Suppressor macrophage treated with lipopolysaccharide for 4 hours (primary cell): ENCODE results near the gene MKKS.
"Not testable (repeated sequence)": the region's sequence is repeated elsewhere in the genome, so short reads cannot be mapped to it uniquely, and the experiment has no call there.

Source experiments
- DNase-seq: peaks from one replicate; pipeline ENCODE4 v3.0.0-alpha.2; 2020

Gene MKKS

DNA sequence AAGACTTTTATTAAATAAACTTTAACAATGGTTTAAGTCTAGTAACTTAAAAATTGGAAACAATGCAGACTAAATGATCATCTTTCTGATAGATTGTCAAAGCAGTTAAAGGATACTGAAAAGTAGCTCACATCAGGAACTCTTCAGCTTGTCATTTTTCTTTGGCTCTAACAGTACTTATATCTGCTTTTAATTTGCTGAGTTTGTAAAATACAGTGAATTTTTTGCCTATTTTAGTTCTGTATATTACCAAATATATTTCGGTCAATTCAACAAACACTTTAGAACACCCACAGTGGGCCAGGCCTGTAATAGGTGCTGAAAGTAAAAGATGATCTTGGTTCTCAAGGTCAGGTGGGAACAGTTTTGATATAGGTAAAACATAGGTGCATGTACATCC, 22.3 kb downstream of the MKKS start:
- no peak for DNase-seq

DNA sequence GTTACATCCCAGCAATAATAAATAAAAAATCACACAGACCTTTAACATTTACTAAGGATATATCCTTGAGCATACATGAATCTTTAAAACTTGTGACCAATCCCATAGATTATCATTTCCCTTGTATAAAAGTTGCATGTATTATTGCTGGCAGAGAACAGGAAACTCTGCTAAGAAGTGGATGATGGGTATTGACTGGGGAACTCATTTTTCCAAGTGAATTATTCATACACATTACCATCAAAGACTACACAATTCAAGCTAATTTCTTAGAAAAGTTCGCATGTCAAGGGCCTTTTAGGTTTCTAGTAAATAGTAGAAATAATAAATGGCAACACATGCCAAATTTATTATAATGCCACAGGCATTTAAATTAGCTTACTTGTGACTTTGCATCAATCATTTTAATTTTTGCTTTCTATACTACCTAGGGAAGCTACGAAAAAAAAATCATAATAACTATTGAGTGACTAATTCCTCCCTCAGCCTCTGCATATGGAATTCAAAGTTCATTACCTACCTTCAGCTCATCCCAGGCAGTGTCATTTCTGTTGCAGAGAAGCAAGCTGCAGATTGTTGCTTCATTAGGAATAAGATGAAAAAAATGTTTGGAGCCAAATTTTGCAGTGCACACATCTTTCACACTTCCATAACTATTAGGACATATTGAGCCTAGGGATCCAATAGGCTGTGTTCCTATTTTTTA, 25.8 kb downstream of the MKKS start:
- DNase-seq, result no peak

DNA sequence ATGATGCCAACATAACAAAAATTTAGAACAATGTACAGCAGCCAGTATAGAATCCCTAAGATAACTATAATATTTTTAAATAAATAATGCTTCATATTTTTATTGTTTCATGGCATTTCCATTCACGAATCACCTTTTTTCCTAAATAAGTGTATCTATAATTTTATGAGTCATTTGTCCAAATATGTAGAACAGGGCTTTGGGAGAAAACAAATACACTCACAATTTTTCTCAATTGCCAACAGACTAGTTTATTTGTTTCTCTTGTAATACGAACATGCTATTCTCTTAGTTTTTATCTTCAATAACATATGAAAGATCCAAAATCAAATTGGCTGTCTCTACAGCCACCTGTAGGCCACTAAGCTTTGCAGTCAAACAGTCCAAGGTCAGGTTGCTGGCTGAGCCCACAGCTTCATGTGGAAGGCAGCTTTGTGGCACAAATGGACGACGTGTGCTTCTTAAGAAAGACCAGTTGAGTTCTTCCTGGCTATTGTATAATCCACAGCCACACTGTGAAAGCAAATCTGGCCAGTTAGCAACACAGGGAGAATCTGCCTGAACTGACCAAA, 29.0 kb downstream of the MKKS start:
- no peak for DNase-seq

DNA sequence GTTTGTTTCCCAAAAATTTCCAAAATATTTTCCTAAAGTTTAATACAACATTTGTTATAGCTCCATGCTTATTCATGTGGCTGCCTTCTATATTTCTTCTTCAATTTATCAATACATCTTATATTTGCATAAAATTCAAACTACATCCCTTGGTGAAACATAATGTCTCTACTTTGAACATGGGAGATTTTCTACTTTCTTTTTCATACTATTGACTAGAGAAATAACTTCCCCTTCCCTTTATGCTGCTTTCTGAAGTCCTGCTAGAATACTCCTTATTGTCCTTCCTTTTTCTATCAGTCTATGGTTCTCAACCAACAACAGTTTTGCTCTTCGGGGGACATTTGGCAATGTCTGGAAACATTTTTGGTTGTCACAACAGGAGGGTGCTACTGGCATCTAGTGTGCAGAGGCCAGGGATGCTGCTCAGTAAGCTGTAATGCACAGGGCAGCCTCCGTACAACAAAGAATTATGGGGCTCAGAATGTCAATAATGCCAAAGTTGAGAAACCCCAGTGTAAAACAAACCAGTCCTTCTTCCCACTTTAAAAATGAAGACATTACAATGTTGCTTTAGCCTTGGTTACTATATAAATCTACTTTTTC, 29.9 kb downstream of the MKKS start:
- DNase-seq, result peak; percentile 18

DNA sequence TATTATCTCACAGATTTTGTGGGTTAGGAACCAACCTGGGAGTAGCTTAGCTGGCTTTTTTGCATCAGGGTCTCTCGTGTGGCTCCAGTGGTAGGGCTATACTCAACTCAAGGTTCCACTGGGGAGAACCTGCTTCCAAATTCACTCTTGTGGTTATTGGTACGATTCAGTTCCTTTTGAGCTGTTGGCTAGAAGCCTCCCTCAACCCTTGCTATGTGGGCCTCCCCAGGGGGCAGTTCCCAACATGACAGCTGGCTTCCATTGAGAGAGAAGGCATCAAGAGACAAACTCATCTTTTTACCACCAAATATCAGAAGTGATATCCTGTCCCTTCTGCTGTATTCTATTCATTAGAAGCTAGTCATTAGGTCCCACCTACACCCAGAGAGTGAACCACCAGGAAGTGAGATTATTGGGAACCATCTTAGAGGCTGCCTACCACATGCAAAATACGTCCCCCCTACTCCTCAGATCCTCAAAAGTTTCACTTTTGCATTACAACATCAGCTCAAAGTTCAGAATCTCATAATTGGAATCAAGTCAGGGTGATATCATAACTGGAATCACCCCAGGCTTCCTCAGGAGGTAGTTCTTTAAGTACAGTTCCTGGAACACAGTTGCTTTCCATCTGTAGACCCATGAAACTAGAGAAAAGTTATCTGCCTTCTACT, 30.9 kb downstream of the MKKS start:
- DNase-seq, result peak; percentile 49

DNA sequence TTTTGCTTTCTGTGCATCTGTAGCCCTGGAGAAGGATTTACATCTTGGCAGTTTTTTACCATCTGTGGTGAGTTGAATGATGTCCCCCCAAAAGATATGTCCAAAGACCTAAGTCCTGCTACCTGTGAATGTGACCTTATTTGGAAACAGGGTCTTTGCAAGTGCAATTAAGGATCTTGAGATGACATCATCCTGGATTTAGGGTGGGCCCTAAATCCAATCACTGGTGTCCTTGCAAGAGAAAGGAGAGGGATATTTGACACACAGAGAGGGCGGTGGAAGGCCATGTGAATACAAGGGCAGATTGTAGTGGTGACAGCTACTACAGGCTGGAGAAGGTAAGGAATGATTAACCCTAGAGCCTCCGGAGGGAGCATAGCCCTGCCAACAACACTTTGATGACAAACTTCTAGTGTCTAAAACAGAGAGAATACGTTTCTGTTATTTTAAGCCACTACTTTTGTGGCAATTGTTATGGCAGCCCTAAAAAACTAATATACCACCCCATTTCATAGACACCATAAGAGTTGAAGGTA, 35.1 kb downstream of the MKKS start:
- no peak for DNase-seq

DNA sequence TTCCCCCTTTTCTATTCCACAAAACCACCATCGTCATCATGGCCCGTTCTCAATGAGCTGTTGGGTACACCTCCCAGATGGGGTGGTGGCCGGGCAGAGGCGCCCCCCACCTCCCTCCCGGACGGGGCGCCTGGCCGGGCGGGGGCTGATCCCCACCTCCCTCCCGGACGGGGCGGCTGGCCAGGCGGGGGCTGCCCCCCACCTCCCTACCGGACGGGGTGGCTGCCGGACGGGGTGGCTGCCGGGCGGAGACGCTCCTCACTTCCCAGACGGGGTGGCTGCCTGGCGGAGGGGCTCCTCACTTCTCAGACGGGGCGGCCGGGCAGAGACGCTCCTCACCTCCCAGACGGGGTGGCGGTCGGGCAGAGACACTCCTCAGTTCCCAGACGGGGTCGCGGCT, 39.3 kb downstream of the MKKS start:
- not testable (repeated sequence) for DNase-seq

DNA sequence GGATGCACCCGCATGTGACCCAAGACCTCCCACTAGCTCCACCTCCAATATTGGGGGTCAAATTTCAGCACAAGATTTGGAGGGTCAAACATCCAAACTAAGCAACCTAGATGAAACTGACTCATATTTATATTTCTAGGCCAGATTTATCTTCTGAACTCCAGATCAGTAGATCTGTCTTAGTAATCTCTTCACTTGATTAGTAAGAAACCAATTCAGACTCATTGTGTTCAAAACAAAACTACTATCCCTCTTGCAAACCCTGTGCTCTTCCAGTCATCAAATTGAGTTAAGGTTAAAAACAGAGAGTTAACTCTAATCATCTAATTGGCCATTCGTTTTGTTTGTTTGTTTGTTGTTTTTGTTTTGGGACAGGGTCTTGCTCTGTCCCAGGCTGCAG, 43.3 kb downstream of the MKKS start:
- DNase-seq, result no peak

DNA sequence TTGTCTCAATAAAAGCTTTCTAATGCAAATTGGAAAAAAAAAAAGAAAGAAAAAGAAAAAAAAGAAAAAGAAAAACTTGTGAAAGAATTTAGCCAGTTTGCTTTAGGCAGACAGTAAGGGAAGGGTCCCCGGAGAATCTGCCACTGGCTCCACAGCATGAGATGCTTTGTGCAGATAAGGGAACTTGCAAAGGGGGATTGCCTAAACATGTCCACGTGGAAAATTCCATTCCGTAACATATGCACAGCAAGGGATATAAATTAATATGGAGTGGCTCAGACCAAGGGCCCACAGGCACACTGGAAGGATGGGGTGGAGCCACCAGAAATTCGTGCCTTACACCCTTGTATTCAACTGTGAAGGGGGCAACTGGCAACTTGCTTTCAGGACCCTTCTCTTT, 45.4 kb downstream of the MKKS start:
- DNase-seq, result no peak

DNA sequence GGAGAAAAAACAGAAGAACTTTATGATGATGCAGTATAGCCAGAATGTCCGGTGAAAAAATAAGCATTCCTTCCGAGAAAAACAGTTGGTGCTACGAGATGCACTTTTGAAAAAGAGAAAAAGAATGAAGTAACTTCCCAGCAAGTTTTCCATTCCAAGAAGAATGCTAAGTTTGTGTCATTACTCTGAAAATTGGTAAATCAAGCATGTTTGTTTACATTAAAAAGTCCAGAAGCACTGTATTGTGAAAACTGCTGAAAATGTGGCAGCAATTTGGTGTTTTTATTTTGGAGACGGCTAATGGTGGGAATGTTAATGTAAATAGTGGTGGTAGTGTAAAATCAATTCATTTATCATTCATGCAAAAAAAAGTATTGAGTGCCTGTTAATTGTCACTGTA, 46.3 kb downstream of the MKKS start:
- no peak for DNase-seq

DNA sequence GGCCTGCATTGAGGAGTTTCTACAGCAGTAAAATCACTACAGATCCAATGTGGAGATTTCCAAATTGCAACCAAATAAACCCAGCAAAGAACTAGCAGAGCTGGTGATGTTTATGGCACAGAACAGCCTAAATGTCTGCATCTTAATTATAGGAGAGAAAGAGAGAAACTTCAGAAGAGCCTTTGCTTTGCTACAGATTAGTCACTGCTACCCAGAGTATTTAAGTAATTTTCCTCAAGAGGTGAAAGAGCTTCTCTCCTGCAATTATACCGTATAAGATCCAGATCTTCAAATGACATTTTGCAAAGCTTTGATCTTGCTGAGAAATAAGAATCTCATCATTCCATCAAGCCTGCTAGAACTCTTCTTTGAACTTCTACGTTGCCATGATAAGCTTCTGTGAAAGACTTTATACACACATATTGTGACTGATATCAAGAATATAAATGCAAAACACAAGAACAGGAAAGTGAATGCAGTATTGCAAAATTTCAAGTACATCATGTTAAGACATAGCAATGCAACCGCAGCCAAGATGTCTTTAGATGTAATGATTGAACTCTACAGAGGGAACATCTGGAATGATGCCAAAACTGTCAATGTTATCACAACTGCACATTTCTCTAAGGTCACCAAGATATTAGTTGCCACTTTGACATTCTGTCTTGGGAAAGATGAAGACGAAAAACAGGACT, 48.0 kb downstream of the MKKS start:
- DNase-seq, result no peak

DNA sequence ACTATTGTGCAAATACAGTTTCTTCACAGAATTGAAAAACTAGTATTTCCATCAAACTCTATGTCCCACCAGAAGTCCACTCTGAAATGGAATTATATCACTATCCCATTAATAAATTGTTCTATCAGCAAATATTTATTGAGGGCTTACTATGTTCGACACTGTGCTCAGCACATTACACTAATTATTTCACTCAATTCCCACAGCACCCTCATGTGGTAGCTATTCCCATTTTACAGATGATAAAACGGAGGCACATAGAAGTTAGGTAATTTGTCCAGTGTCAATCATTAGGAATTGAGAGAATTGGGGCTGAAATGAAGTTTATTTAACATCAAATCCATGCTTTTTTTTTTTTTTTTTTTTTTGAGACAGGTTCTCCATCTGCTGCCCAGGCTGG, 52.5 kb downstream of the MKKS start:
- DNase-seq, result no peak

DNA sequence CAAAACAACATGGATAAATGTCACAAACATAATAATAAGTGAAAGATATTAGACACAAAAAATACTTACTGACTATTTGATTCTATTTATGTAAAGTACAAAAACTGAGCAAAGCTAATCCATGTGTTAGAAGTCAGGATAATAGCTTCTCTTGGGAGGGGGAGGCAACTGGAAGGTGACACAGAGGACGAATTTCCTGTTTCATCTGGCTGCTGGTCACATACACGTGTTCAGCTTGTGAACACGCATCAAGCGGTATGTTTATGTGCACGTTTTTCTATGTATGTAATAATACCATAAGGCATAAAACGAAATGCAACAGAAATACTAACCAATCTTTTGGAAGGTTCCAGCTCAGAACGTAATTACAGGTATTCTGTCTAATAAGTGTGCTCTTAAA, 54.3 kb downstream of the MKKS start:
- no peak for DNase-seq

DNA sequence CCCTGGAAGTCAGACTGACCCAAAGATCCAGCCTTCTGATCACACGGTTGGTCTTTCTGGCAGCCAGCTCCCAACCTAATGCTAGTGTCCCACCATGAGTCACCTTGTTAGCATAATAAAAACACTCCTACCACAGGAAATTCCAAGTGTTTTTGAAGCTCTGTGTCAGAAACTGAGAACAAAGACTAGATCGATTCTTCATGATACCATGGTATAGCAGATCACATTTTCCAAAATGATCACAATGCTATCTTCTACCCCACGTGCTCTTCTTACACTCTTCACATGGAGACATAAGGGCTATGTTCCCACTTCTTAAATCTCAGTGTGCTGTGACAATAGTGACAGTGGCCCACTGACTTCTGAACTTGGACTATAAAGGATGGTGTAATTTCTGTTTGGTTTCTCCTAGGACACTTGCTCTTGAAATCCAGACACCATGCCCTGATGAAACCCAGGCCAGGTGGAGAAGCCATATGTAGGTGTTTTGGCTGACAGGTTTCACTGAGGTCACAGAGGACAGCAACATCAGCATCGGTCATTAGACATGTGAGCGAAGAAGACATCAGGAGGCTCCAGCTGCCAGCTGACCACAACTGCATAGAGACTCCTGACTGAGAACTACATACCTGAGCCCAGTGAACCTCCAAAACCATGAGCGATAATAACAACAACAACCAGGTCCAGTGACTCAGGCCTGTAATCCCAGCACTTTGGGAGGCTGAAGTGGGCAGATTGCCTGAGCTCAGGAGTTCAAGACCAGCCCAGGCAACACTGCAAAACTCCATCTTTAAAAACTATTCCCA, 57.5 kb downstream of the MKKS start:
- no peak for DNase-seq

DNA sequence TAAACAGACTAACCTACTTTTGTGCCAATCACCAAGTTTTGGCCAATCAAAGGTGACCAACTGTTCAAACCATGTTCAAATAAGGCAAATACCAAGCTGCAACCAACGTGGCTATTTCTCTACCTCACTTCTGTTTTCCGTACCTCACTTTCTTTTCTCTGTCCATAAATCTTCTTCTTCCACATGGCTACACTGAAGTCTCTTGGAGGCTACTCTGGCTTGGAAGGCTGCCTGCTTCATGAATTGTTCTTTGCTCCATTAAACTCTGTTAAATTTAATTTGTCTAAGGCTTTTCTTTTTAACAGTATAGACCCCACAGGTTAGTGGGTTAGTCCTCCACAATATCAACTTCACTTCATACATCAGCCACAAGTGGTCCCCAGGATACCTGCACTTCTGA, 58.8 kb downstream of the MKKS start:
- DNase-seq, result no peak

DNA sequence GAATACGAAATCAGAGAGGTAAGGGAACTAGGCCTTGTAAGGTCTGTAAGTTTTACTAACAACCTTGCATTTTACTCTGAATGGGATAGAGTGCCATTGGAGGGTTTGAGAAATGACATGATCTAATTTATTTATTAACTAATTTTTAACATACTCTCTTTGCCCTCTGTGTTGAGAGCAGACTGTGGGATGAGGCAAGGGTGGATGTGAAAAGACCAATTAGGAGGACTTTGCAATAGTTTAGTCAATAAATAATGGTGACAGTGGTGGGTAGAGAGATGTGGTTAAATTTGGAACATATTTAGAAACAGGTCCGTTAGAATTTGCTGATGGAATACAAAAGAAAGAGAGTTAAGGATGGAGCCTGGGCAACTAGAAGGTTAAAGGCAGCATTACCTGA, 60.0 kb downstream of the MKKS start:
- no peak for DNase-seq

DNA sequence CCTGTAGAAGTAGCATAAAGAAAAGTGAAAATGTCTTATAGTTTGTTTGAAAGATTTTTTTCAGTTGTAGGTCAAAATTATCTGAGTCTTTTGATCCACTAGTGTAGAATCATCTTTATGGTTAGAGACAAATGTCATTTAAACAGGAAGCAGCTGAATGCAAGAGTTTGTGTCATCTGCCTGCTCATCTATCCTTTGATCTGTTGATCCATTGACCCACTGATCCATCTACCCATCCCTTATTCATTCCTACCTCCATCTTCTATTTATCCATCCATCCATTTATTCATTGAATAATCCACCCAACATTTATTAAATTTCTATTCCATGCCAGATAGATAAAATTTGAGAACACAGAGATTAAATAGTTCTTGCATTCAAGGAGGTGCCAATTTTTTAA, 62.6 kb downstream of the MKKS start:
- no peak for DNase-seq

DNA sequence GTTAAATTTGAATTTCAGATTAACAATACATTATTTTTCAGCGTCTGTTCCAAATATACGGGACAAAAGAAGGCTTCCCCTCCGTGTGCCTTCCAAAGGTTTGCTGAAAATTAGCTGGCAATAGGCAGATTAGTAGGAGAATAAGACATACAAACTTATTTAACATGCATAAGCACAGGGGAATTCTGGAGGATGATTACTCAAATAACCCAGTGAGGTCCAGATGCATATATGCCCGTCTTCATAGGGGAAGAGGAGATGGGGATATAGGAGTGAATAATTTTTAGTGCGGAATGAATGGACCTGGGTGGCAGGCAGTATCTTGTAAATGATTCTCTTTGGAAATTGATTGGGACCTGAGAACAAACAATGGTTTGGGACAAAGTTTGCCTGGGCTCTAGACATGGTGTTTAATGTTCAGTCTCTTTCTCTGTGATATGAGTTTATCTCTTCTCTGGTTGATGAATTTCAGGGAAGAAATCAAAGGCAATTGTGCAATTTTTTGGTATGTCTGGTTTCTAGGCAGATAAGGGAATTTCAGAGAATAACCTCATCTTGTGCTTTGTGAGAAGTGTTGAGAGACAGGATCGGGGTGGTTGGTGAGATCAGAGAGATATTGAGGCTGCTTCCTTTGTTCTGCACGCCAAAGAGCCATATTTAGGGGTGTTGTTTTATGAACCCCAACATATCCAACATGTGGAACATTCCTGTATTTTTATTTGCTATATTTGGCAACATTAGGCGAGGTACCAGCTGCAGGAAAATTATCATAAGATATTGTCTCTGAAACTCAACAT, 63.7 kb downstream of the MKKS start:
- no peak for DNase-seq

DNA sequence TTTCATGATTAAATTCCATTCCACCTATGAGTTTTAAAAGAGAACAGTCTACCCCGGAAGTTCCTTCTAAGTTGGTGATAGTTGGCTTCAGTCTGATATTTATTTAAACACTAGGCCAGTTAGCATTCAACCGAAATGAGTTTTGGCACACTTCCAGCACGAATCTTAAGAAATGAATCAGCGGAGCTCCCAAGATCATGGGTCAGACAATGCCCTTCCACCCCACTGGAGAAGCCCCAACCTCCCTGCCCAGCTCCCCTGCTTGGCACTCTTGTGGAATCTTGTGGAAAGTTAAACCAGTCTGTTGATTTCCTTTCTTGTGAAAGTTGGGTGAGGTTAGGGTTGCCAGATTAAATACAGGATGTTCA, 64.3 kb downstream of the MKKS start:
- DNase-seq, result no peak

DNA sequence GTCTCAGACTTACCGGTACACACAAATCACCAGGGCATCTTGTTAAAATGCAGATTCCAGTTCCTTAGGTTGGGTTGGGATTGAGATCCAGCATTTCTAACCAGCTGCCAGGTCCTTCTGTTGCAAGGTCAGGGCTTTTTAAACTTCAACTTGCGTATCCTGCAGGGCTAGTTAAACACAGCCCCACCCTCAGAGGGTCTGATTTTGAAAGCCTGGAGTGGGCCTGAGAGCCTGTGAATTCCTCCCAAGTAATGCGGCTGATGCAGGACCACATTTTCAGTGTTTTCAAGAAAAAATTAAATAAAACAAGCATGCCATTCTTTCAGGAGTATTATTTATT, 65.3 kb downstream of the MKKS start:
- no peak for DNase-seq

DNA sequence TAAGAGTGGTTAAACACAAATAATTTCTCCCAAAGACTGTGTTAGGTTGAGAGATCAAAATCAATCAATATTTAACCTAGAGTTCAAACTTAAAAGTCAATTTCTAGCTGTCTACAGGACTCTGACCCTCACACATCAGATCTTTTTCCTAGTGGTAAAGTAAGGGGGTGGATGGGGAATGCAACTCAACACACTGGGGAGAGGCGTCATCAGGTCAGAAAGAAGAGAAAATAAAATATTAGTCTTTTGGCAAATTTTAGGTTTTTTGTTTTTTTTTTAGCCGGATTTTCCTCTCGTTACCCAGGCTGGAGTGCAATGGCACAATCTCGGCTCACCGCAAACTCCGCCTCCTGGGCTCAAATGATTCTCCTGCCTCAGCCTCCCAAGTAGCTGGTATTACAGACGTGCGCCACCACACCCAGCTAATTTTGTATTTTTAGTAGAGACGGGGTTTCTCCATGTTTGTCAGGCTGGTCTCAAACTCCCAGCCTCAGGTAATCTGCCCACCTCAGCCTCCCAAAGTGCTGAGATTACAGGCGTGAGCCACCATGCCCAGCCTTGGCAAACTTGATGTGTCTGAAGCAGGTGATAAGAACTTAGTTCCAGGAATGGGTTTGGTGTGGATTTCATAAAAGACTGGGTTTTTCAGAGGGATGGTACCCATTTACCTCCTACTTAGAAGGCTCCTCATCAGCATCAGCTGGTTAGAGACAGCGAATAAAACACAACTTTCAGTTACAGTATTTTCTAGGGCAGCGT, 65.9 kb downstream of the MKKS start:
- no peak for DNase-seq
